Activated naive CD8-positive, alpha-beta T cell treated with anti-CD3 and anti-CD28 coated beads, Interleukin-2, amount 10 ng/mL, durations not matched to agents 7 days and 5 days (primary cell): ENCODE measurements around the gene PLPP3. TPM values are rescaled to one million over a fixed set of nuclear protein-coding genes. Genes with fewer than 3 reads are reported as not detected.

Experiments used
- ATAC-seq: fragments of 150-1000 bp; cut with Tn5 transposase; one replicate; pipeline ENCODE4 v1.10.0; 2021; ENCODE audit warnings: low read depth, moderate library complexity
- POLR2A ChIA-PET: fragments of 350-600 bp; sonication (Branson Sonifier 250); formaldehyde crosslinking; loops from one replicate; lab custom pipeline; 2021; ENCODE audit warnings: antibody characterized with exemption; lab: Charles Lee
- DNase-seq: peaks from one replicate; pipeline ENCODE4 v3.0.0; 2021
- H3K27ac Mint-ChIP-seq: one replicate; pipeline ENCODE4 v1.8.0; 2022; ENCODE audit warnings: mild to moderate bottlenecking, mixed read lengths
- H3K27me3 Mint-ChIP-seq: one replicate; pipeline ENCODE4 v1.8.0; 2022; ENCODE audit warnings: mild to moderate bottlenecking, moderate library complexity, mixed read lengths
- H3K36me3 Mint-ChIP-seq: one replicate; pipeline ENCODE4 v1.8.0; 2021; ENCODE audit warnings: mild to moderate bottlenecking, mixed read lengths
- H3K4me1 Mint-ChIP-seq: one replicate; pipeline ENCODE4 v1.8.0; 2021; ENCODE audit warnings: mixed read lengths
- H3K4me3 Mint-ChIP-seq: one replicate; pipeline ENCODE4 v1.8.0; 2022; ENCODE audit warnings: mild to moderate bottlenecking, moderate library complexity, mixed read lengths
- H3K9me3 Mint-ChIP-seq: one replicate; pipeline ENCODE4 v1.8.0; 2021; ENCODE audit warnings: mixed read lengths
- total RNA-seq, 2 experiments: library from RNA; stranded (reverse); gene quantifications; one replicate each; pipeline ENCODE4 v1.2.3, GENCODE V29; 2021

The PLPP3 gene
- total RNA-seq, 2 experiments from 2014 or later = 0.48 to 0.50 TPM

- no peaks in the 10 kb centered on the region for H3K27me3 Mint-ChIP-seq
- H3K4me3 Mint-ChIP-seq = no peak overlapping the region
- no peaks in the 10 kb centered on the region for H3K36me3 Mint-ChIP-seq
- POLR2A ChIA-PET = no interaction called here
- ATAC-seq = no peak
- H3K27ac Mint-ChIP-seq = no peak overlapping the region
- H3K9me3 Mint-ChIP-seq = no peaks in the 10 kb centered on the region
- no peak for DNase-seq
- no peaks in the 10 kb centered on the region for H3K4me1 Mint-ChIP-seq
Observed at GRCh38 chr1:56569661-56570060, 9.7 kb downstream of the PLPP3 start.

DNA sequence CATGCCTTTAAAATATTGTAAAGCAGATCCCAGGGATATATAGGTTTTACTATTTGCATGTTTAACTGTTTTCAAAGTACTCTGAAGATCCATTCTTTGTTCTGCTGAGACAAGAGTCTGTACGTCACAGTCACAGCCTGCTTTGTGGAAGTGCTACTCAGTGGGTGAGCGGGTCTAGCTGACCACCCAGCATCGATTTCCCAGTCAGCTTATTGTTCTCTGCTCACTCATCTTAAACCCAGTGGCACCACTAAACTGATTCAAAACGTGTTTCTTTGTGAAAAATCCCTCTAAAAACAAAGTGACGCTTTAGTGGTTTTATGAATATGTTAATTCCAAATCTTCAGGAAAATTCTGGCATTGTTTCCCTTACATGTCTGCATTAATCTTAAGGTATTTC is 12.4 kb downstream of the PLPP3 start:
- DNase-seq = no peak
- H3K27ac Mint-ChIP-seq = no peak overlapping the region
- ATAC-seq = no peak
- H3K4me1 Mint-ChIP-seq = no peaks in the 10 kb centered on the region
- H3K27me3 Mint-ChIP-seq = peaks cover 4% of the 10 kb centered on the region
- no peaks in the 10 kb centered on the region for H3K9me3 Mint-ChIP-seq
- H3K4me3 Mint-ChIP-seq = no peak overlapping the region
- no peaks in the 10 kb centered on the region for H3K36me3 Mint-ChIP-seq
- POLR2A ChIA-PET = no interaction called here

DNA sequence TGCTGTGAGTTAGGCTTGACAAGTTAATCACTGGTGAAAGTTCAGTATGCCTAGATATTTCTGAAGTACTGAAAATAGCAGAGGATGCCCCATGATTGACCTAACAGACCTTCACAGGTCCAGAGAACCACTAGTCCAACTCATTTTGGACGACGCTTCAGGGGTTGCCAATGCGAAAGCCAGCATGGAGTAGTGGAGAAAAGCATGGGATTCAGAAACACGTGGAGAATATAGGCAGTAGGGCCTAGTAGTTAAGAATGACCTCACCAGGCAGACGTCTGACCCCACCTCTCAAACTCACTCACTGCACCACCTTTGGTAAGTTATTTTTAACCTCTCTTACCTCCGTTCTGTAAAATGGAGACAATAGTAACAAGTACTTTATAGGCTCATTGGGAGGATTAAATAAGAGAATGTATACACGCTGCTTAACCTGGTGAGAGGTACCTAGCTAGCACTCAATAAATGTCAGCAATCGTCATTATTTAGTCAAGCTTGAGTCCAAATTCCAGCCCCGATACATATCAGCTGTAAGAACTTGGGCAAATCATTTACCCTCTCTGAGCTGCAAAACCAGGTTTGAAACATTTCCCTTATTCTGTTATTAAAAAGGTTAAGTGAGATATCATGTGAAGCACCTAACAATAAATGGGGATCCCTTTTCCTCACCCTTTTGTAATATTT is 13.2 kb downstream of the PLPP3 start:
- Mint-ChIP-seq H3K9me3 (no peaks in the 10 kb centered on the region), H3K27me3 (peaks cover 4% of the 10 kb centered on the region), H3K36me3 (no peaks in the 10 kb centered on the region), H3K27ac (no peak overlapping the region), H3K4me1 (no peaks in the 10 kb centered on the region), H3K4me3 (no peak overlapping the region)
- POLR2A ChIA-PET = no interaction called here
- ATAC-seq (no peak), DNase-seq (no peak)

DNA sequence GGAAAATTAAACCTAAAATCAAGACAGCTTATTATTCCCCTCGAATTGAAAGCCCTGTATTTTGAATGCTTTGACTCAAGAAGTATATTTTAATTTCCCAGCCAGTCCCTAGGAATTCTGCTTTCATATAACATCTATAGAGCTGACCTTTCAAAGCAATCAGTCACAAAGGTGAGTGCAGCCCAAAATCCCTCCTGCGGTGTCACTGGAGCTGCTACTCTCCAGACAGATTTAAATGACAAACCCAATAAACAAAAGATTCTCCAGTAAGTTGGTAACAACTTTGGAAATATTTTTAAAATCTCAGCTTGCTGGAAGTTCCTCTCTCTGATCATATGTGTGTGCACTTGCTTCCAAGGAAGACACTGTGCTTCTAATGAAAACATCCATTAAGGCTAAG is 14.7 kb downstream of the PLPP3 start:
- DNase-seq = no peak
- Mint-ChIP-seq H3K36me3 (no peaks in the 10 kb centered on the region), H3K9me3 (no peaks in the 10 kb centered on the region), H3K4me1 (no peaks in the 10 kb centered on the region), H3K27me3 (peaks cover 7% of the 10 kb centered on the region), H3K27ac (no peak overlapping the region), H3K4me3 (no peak overlapping the region)
- ATAC-seq = no peak
- POLR2A ChIA-PET = no interaction called here

- H3K36me3 Mint-ChIP-seq = no peaks in the 10 kb centered on the region
- no peak for ATAC-seq
- H3K9me3 Mint-ChIP-seq = no peaks in the 10 kb centered on the region
- H3K27me3 Mint-ChIP-seq = peaks cover 7% of the 10 kb centered on the region
- no peak overlapping the region for H3K27ac Mint-ChIP-seq
- DNase-seq = no peak
- H3K4me3 Mint-ChIP-seq = no peak overlapping the region
- POLR2A ChIA-PET = no interaction called here
- H3K4me1 Mint-ChIP-seq = no peaks in the 10 kb centered on the region
Observed at GRCh38 chr1:56563568-56563967, 15.8 kb downstream of the PLPP3 start.

DNA sequence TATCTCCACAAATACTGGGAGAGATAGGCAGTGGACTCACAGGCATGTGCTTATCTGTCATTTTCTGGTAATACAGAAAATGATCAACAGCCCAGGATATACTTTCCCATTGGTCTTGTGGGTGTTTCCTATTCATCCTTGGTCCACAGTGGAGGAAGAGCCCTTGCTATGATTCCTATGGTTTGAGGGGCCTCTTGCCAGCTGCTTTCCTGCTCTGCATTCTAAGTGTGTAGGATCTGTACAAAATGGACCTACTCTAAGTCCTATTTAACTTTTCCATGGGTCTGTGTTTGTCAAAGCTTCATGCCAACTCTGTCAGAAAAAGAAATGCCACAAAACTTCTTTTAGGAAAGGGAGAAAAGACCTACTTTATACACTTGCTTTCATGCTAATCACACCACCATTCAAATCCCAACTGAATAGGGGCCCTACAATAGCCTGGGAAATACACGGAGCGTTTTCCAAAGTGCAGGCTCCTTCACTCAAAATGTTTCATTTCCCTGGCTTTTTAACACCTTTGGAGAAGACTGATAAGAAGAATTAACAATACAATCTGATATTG is 16.4 kb downstream of the PLPP3 start:
- Mint-ChIP-seq H3K9me3 (no peaks in the 10 kb centered on the region), H3K27ac (no peak overlapping the region), H3K36me3 (no peaks in the 10 kb centered on the region), H3K27me3 (peaks cover 7% of the 10 kb centered on the region), H3K4me3 (no peak overlapping the region), H3K4me1 (no peaks in the 10 kb centered on the region)
- POLR2A ChIA-PET = no interaction called here
- DNase-seq = no peak
- ATAC-seq = no peak

- H3K27me3 Mint-ChIP-seq = peaks cover 7% of the 10 kb centered on the region
- no peaks in the 10 kb centered on the region for H3K4me1 Mint-ChIP-seq
- H3K36me3 Mint-ChIP-seq = no peaks in the 10 kb centered on the region
- H3K27ac Mint-ChIP-seq = no peak overlapping the region
- ATAC-seq = no peak
- no peaks in the 10 kb centered on the region for H3K9me3 Mint-ChIP-seq
- POLR2A ChIA-PET = no interaction called here
- no peak overlapping the region for H3K4me3 Mint-ChIP-seq
- no peak for DNase-seq
Observed at GRCh38 chr1:56561227-56562019, 17.9 kb downstream of the PLPP3 start.

DNA sequence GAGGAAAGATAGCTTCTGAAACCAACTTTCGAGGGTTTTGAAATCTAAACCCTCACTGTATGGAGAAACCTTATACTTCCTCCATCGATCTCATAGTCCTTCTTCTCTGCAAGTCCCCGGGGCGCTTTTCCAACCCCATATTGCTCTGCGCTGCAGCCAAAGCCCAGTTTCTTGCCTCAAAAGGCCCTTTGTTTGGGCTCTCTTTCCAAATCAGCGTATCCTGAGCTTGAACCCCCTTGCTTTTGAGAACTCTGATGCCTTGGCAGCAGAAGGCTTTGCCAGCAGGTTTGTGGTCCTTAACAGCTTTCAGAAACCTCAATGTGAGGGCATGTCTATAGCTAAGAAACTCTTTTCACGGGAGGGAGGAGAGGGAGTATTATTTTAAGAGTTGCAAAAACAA is 21.6 kb downstream of the PLPP3 start:
- Mint-ChIP-seq H3K27ac (no peak overlapping the region), H3K27me3 (peaks cover 5% of the 10 kb centered on the region), H3K4me1 (no peaks in the 10 kb centered on the region), H3K4me3 (no peak overlapping the region), H3K36me3 (no peaks in the 10 kb centered on the region), H3K9me3 (no peaks in the 10 kb centered on the region)
- POLR2A ChIA-PET = no interaction called here
- no peak for ATAC-seq
- DNase-seq = no peak

DNA sequence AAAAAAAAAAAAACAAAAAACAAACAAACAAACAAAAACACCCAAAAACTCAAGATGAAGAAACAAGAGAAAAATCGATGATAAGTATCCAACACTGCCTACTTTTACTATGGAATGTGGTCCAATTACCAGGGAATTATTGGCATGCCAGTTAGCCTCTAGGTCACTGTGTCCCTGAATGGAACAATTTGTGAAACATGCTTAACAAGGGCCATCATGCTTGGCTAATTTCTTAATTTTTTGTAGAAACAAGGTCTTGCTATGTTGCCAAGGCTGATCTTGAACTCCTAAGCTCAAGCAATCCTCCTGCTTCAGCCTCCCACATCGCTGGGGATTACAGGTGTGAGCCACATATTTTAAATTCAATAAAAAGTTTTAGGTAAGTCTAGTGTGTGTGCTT is 23.9 kb downstream of the PLPP3 start:
- H3K9me3 Mint-ChIP-seq = no peaks in the 10 kb centered on the region
- H3K36me3 Mint-ChIP-seq = no peaks in the 10 kb centered on the region
- POLR2A ChIA-PET = no interaction called here
- no peak for DNase-seq
- H3K4me1 Mint-ChIP-seq = no peaks in the 10 kb centered on the region
- no peak overlapping the region for H3K4me3 Mint-ChIP-seq
- H3K27ac Mint-ChIP-seq = no peak overlapping the region
- ATAC-seq = no peak
- peaks cover 5% of the 10 kb centered on the region for H3K27me3 Mint-ChIP-seq

GRCh38 chr1:56553046-56553445 is 26.3 kb downstream of the PLPP3 start:
- H3K36me3 Mint-ChIP-seq = no peaks in the 10 kb centered on the region
- no peaks in the 10 kb centered on the region for H3K4me1 Mint-ChIP-seq
- ATAC-seq = no peak
- no peak for DNase-seq
- no peaks in the 10 kb centered on the region for H3K9me3 Mint-ChIP-seq
- POLR2A ChIA-PET = no interaction called here
- no peak overlapping the region for H3K27ac Mint-ChIP-seq
- no peak overlapping the region for H3K4me3 Mint-ChIP-seq
- peaks cover 4% of the 10 kb centered on the region for H3K27me3 Mint-ChIP-seq

- H3K9me3 Mint-ChIP-seq = no peaks in the 10 kb centered on the region
- H3K4me1 Mint-ChIP-seq = no peaks in the 10 kb centered on the region
- H3K27ac Mint-ChIP-seq = no peak overlapping the region
- H3K4me3 Mint-ChIP-seq = no peak overlapping the region
- no peaks in the 10 kb centered on the region for H3K36me3 Mint-ChIP-seq
- ATAC-seq (no peak), DNase-seq (no peak)
- peaks cover 4% of the 10 kb centered on the region for H3K27me3 Mint-ChIP-seq
- POLR2A ChIA-PET = no interaction called here
Observed at GRCh38 chr1:56552349-56552748, 27.0 kb downstream of the PLPP3 start.

- Mint-ChIP-seq H3K27me3 (peaks cover 4% of the 10 kb centered on the region), H3K27ac (no peak overlapping the region)
- ATAC-seq = no peak
Observed at GRCh38 chr1:56551691-56552090, 27.7 kb downstream of the PLPP3 start.

DNA sequence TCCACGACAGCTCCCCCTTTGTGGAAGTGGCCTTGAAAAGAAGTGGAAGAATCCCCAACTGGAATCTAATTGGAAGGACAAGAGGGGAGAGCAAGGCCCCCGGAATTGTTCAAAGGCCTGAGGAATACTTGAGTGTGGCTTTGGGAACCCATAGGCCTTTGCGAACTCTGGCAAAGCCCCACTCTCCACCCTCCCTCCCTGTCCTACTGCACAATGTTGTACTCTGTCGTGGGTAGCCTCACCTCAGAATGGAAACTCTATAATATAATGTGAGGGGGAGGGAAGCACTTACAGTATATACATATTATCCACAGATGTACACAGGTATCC is 28.5 kb downstream of the PLPP3 start:
- H3K4me3 Mint-ChIP-seq = no peak overlapping the region

More at GRCh38 chr1:56551691-56552090, 27.7 kb downstream of the PLPP3 start:
- DNase-seq = no peak
- Mint-ChIP-seq H3K4me3 (no peak overlapping the region), H3K36me3 (no peaks in the 10 kb centered on the region), H3K4me1 (no peaks in the 10 kb centered on the region), H3K9me3 (no peaks in the 10 kb centered on the region)
- POLR2A ChIA-PET = no interaction called here

More for the DNA sequence above, 28.5 kb downstream of the PLPP3 start:
- Mint-ChIP-seq H3K27me3 (peaks cover 4% of the 10 kb centered on the region), H3K27ac (no peak overlapping the region), H3K9me3 (no peaks in the 10 kb centered on the region), H3K4me1 (no peaks in the 10 kb centered on the region), H3K36me3 (no peaks in the 10 kb centered on the region)
- POLR2A ChIA-PET = no interaction called here
- ATAC-seq = no peak
- no peak for DNase-seq
